Neuron (in vitro differentiated cells): ENCODE results near the gene CACFD1.

Experiments used
- H2AFZ ChIP-seq: one replicate; pipeline ENCODE4 v1.6.1; 2013; ENCODE audit warnings: low read depth, mild to moderate bottlenecking, inconsistent platforms, low read length, moderate library complexity
- H3K27me3 ChIP-seq: one replicate; pipeline ENCODE4 v1.6.1; 2013; ENCODE audit warnings: low read length; ENCODE audit not compliant: insufficient read depth
- H3K36me3 ChIP-seq: one replicate; pipeline ENCODE4 v1.6.1; 2013; ENCODE audit warnings: low read length; ENCODE audit not compliant: insufficient read depth
- H3K4me1 ChIP-seq: one replicate; pipeline ENCODE4 v1.6.1; 2013; ENCODE audit warnings: low read length; ENCODE audit not compliant: insufficient read depth
- H3K4me3 ChIP-seq: 2 replicates; pipeline ENCODE4 v1.5.1; 2013; ENCODE audit warnings: mild to moderate bottlenecking, low read length, moderate library complexity
- H3K9me3 ChIP-seq: one replicate; pipeline ENCODE4 v1.6.1; 2013; ENCODE audit warnings: low read length

CACFD1 gene

GRCh38 chr9:133461975-133462374 lies 2.2 kb downstream of the CACFD1 start:
- Histone ChIP-seq H3K4me1 (peaks cover 28% of the 10 kb centered on the region), H2AFZ (no peak overlapping the region), H3K36me3 (peaks cover 24% of the 10 kb centered on the region), H3K4me3 (no peak overlapping the region), H3K9me3 (no peaks in the 10 kb centered on the region), H3K27me3 (no peaks in the 10 kb centered on the region)

GRCh38 chr9:133463234-133463863 lies 3.6 kb downstream of the CACFD1 start:
- Histone ChIP-seq H3K9me3 (no peaks in the 10 kb centered on the region), H2AFZ (no peak overlapping the region), H3K4me3 (no peak overlapping the region), H3K4me1 (peaks cover 28% of the 10 kb centered on the region), H3K27me3 (no peaks in the 10 kb centered on the region), H3K36me3 (peaks cover 29% of the 10 kb centered on the region)

- H3K36me3 ChIP-seq, result peaks cover 29% of the 10 kb centered on the region
- no peak overlapping the region for H3K4me3 ChIP-seq
- no peaks in the 10 kb centered on the region for H3K27me3 ChIP-seq
- no peaks in the 10 kb centered on the region for H3K9me3 ChIP-seq
- no peak overlapping the region for H2AFZ ChIP-seq
- H3K4me1 ChIP-seq, result peaks cover 22% of the 10 kb centered on the region
Observed at GRCh38 chr9:133463864-133464615, 4.3 kb downstream of the CACFD1 start.

- H3K9me3 ChIP-seq, result no peaks in the 10 kb centered on the region
- no peak overlapping the region for H3K4me3 ChIP-seq
- peaks cover 29% of the 10 kb centered on the region for H3K36me3 ChIP-seq
- H2AFZ ChIP-seq, result no peak overlapping the region
- H3K4me1 ChIP-seq, result peaks cover 20% of the 10 kb centered on the region
- H3K27me3 ChIP-seq, result no peaks in the 10 kb centered on the region
Observed at GRCh38 chr9:133464638-133465037, 4.9 kb downstream of the CACFD1 start.

- H2AFZ ChIP-seq, result no peak overlapping the region
- no peaks in the 10 kb centered on the region for H3K9me3 ChIP-seq
- peaks cover 29% of the 10 kb centered on the region for H3K36me3 ChIP-seq
- no peak overlapping the region for H3K4me3 ChIP-seq
- peaks cover 14% of the 10 kb centered on the region for H3K4me1 ChIP-seq
- H3K27me3 ChIP-seq, result no peaks in the 10 kb centered on the region
Observed at GRCh38 chr9:133465984-133466383, 6.2 kb downstream of the CACFD1 start.

GRCh38 chr9:133467101-133467500 lies 7.3 kb downstream of the CACFD1 start:
- Histone ChIP-seq H3K36me3 (peaks cover 34% of the 10 kb centered on the region), H3K4me1 (peaks cover 4% of the 10 kb centered on the region), H3K27me3 (no peaks in the 10 kb centered on the region)

GRCh38 chr9:133468374-133468773 lies 8.6 kb downstream of the CACFD1 start:
- no peaks in the 10 kb centered on the region for H3K4me1 ChIP-seq

More at GRCh38 chr9:133467101-133467500, 7.3 kb downstream of the CACFD1 start:
- Histone ChIP-seq H3K4me3 (no peak overlapping the region), H2AFZ (no peak overlapping the region), H3K9me3 (no peaks in the 10 kb centered on the region)

GRCh38 chr9:133468777-133469421 lies 9.1 kb downstream of the CACFD1 start:
- no peaks in the 10 kb centered on the region for H3K4me1 ChIP-seq
- peaks cover 32% of the 10 kb centered on the region for H3K36me3 ChIP-seq
- no peaks in the 10 kb centered on the region for H3K9me3 ChIP-seq
- no peak overlapping the region for H2AFZ ChIP-seq
- H3K27me3 ChIP-seq, result no peaks in the 10 kb centered on the region
- H3K4me3 ChIP-seq, result no peak overlapping the region

More at GRCh38 chr9:133468374-133468773, 8.6 kb downstream of the CACFD1 start:
- Histone ChIP-seq H3K9me3 (no peaks in the 10 kb centered on the region), H2AFZ (no peak overlapping the region), H3K36me3 (peaks cover 32% of the 10 kb centered on the region), H3K4me3 (no peak overlapping the region), H3K27me3 (no peaks in the 10 kb centered on the region)

GRCh38 chr9:133470427-133470924 lies 10.7 kb downstream of the CACFD1 start:
- Histone ChIP-seq H3K36me3 (peaks cover 28% of the 10 kb centered on the region), H3K4me3 (no peak overlapping the region), H2AFZ (no peak overlapping the region), H3K4me1 (no peaks in the 10 kb centered on the region), H3K27me3 (no peaks in the 10 kb centered on the region), H3K9me3 (no peaks in the 10 kb centered on the region)

GRCh38 chr9:133470988-133471387 lies 11.2 kb downstream of the CACFD1 start:
- Histone ChIP-seq H3K4me1 (no peaks in the 10 kb centered on the region), H3K27me3 (no peaks in the 10 kb centered on the region), H3K4me3 (no peak overlapping the region), H3K36me3 (peaks cover 24% of the 10 kb centered on the region), H2AFZ (no peak overlapping the region), H3K9me3 (no peaks in the 10 kb centered on the region)

- Histone ChIP-seq H3K4me3 (no peak overlapping the region), H3K36me3 (peaks cover 19% of the 10 kb centered on the region), H2AFZ (no peak overlapping the region), H3K27me3 (no peaks in the 10 kb centered on the region), H3K9me3 (no peaks in the 10 kb centered on the region), H3K4me1 (no peaks in the 10 kb centered on the region)
Observed at GRCh38 chr9:133471551-133472276, 11.9 kb downstream of the CACFD1 start.

GRCh38 chr9:133472277-133472645 lies 12.5 kb downstream of the CACFD1 start:
- Histone ChIP-seq H3K27me3 (no peaks in the 10 kb centered on the region), H2AFZ (no peak overlapping the region), H3K4me3 (no peak overlapping the region), H3K9me3 (no peaks in the 10 kb centered on the region), H3K36me3 (peaks cover 19% of the 10 kb centered on the region), H3K4me1 (no peaks in the 10 kb centered on the region)
